Lower lobe of right lung (tissue), 2 donors: ENCODE measurements around the gene ZDHHC8. TPM values are rescaled to one million over a fixed set of nuclear protein-coding genes. Genes with fewer than 3 reads are reported as not detected.

Experiments used
- ATAC-seq, 2 donors: fragments of 200-7000 bp; cut with Tn5 transposase; one replicate each; pipeline ENCODE4 v1.9.1; 2020 to 2022; ENCODE audit warnings: mild to moderate bottlenecking in 2 of 2, moderate library complexity in 2 of 2
- DNase-seq: peaks from one replicate; pipeline ENCODE4 v3.0.0-alpha.2; 2020
- H3K27ac ChIP-seq: fragments of 200-600 bp; one replicate; pipeline ENCODE4 v1.8.0; 2022
- H3K27me3 ChIP-seq: fragments of 200-600 bp; one replicate; pipeline ENCODE4 v1.8.0; 2022; ENCODE audit warnings: low read depth
- H3K36me3 ChIP-seq: fragments of 200-600 bp; one replicate; pipeline ENCODE4 v1.8.0; 2022; ENCODE audit warnings: mild to moderate bottlenecking
- H3K4me1 ChIP-seq: fragments of 200-600 bp; one replicate; pipeline ENCODE4 v1.8.0; 2022
- H3K4me3 ChIP-seq: fragments of 200-600 bp; one replicate; pipeline ENCODE4 v1.8.0; 2022; ENCODE audit warnings: mild to moderate bottlenecking
- H3K9me3 ChIP-seq: fragments of 200-600 bp; one replicate; pipeline ENCODE4 v1.8.0; 2022
- intact Hi-C: fragments of 100-400 bp; cut with DNase I; formaldehyde crosslinking; loops from one replicate; pipeline ENCODE4 v1.11.0; 2022
- total RNA-seq: library from RNA; stranded (reverse); fragmentation: NEBNext Ultra II Directional; extraction: Animal tissue kit (Norgen Biotek cat#: 25700); gene quantifications from one replicate; pipeline ENCODE4 v1.2.1, GENCODE V29; 2021
- TF ChIP-seq, protein P1 (sequence below): fragments of 200-600 bp; IDR thresholded peaks from one replicate; pipeline ENCODE4 v1.8.0; 2022; ENCODE audit warnings: antibody characterized with exemption, mild to moderate bottlenecking
- donor health status: DM: no; HTN: yes; CAD: no; lungs with severe emphysema.

The ZDHHC8 gene
- total RNA-seq, 1 donor from 2014 or later, result 77.2 TPM

DNA sequence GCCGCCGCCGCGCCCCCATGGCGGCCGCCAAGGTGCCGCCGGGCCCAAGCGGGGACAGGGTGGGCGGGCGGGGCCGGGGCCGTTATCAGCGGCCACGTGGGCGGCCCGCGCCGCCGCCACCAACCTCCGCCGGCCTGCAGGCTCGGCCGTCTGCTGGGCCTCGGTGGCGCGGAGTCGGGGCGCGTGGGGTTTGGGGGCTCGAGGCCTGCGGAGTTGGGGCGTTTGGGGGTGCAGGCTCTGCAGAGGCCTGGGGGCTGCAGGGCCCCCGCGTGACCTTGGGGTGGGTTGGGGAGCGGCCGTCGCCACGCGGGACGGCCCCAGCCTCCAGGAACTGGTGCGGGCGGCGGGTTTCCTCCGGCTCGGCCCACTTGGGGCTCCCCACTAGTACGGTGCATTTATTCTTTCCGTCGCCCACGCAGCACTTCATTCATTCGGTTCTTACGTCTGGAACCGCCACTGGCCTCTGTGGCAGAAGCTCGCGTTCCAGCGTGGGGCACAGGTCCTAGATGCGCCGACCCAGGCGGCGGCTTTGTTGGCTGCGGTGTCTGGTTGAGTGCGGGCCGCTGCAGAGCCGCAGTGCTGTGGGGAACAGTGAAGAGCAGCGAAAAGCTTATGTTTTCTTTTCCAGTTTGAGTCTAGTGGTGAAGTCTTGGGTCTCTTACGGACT lies 13.8 kb upstream of the ZDHHC8 start:
- Histone ChIP-seq H3K36me3 (peaks cover 62% of the 10 kb centered on the region), H3K27me3 (no peaks in the 10 kb centered on the region), H3K4me3 (peak overlapping the region; percentile 79), H3K27ac (peak overlapping the region; percentile 87), H3K4me1 (peaks cover 39% of the 10 kb centered on the region), H3K9me3 (no peaks in the 10 kb centered on the region)
- peak; percentile 6 to 35 for ATAC-seq
- peak; percentile 61 for DNase-seq
- intact Hi-C loops, result no loop called here
- TF ChIP-seq, protein P1, sequence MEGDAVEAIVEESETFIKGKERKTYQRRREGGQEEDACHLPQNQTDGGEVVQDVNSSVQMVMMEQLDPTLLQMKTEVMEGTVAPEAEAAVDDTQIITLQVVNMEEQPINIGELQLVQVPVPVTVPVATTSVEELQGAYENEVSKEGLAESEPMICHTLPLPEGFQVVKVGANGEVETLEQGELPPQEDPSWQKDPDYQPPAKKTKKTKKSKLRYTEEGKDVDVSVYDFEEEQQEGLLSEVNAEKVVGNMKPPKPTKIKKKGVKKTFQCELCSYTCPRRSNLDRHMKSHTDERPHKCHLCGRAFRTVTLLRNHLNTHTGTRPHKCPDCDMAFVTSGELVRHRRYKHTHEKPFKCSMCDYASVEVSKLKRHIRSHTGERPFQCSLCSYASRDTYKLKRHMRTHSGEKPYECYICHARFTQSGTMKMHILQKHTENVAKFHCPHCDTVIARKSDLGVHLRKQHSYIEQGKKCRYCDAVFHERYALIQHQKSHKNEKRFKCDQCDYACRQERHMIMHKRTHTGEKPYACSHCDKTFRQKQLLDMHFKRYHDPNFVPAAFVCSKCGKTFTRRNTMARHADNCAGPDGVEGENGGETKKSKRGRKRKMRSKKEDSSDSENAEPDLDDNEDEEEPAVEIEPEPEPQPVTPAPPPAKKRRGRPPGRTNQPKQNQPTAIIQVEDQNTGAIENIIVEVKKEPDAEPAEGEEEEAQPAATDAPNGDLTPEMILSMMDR, result no peak

DNA sequence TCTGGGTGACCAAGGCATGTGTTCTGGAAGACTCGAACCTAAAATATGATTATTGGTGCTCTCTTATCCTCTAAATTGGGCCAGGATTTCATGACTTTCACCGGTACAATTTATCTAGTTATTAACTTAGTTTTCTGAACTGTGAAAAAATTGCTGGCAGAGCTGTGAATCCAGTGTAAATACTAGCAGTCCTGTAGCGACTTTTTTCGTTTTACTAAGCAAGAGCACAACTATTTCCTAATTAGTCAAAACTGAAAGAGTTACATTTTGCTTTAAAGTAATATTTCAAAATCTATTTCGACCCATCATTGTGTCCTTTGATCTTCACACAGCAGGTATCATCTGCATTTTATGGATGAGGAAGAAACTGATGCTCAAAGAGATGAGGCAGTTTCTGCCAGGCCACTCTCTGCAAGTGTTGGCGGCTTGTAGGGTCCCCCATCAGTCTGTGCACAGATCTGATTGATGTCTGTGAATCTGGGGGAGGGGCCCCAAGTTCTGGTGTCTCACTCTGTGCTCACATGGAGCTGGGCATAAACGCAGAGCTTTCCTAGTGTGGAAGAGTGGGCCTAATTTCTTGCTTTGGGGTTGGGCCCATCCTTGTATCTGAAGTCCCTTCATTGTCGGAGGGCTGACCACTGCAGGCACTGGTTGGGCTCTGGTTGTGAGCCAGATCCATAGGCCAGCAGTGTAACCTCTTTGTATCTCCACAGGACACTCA lies 13.1 kb upstream of the ZDHHC8 start:
- Histone ChIP-seq H3K27ac (no peak overlapping the region), H3K4me1 (peaks cover 39% of the 10 kb centered on the region), H3K27me3 (no peaks in the 10 kb centered on the region), H3K36me3 (peaks cover 55% of the 10 kb centered on the region), H3K9me3 (no peaks in the 10 kb centered on the region), H3K4me3 (peak overlapping the region; percentile 79)
- DNase-seq, result peak; percentile 21
- ATAC-seq, result no peak
- TF ChIP-seq, protein P1, result no peak
- intact Hi-C loops, result no loop called here

DNA sequence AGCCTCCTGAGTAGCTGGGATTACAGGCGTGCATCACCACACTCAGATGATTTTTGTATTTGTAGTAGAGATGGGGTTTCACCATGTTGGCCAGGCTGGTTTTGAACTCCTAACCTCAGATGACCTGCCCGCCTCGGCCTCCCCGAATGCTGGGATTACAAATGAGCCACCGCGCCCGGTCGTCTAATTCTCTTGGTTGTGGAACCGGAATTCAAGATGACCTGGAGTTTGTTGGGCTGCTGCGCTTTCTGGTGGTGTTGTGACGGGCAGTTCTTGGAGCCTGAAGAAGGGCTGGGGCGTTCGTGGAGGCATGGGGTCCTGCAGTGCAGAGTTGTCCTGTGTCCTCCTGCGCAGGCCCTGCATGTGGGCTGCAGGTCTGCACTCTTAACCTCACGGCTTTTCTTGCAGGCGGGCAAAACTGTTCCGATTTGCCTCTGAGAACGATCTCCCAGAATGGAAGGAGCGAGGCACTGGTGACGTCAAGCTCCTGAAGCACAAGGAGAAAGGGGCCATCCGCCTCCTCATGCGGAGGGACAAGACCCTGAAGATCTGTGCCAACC lies 9.7 kb upstream of the ZDHHC8 start:
- no peak overlapping the region for H3K4me3 ChIP-seq
- H3K36me3 ChIP-seq, result peaks cover 54% of the 10 kb centered on the region
- H3K27ac ChIP-seq, result no peak overlapping the region
- intact Hi-C loops, result no loop called here
- no peaks in the 10 kb centered on the region for H3K9me3 ChIP-seq
- TF ChIP-seq, protein P1, result no peak
- no peaks in the 10 kb centered on the region for H3K27me3 ChIP-seq
- ATAC-seq (no peak), DNase-seq (no peak)
- peaks cover 28% of the 10 kb centered on the region for H3K4me1 ChIP-seq

DNA sequence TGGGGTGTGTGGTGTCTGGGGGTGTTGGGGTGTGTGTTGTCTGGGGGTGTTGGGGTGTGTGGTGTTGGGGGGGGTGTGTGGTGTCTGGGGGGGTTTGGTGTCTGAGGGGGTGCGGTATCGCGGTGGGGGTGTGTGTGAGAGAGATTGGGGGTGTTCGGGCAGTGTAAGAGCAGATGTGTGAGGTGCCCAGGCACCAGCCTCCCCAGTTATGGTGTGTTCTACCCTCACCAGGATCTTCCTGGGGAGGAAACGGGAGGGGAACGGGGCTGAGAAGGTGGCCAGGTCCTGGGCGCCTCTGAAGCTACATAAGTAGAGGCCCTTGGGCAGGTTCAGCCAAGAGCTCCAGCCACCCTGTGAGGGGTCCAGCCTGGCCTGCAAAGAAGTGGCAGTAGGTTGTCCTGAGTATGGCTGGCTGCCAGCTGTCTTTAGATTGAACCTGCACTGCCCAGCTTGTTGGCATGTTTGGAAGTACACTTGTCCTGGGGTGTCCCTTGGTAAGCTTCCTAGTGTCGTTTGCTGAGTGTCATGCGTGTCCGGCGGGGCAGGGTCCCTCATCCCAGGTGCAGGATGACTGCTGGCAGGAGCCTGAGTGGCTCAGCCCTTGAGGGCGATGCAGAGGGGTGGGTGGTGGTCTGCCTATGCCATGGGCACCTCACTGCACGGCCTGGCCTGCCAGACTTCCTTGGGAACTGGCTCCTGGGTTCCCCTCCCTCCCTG lies 8.1 kb upstream of the ZDHHC8 start:
- intact Hi-C loops, result no loop called here
- Histone ChIP-seq H3K27me3 (no peaks in the 10 kb centered on the region), H3K4me1 (peaks cover 20% of the 10 kb centered on the region), H3K9me3 (no peaks in the 10 kb centered on the region), H3K4me3 (no peak overlapping the region), H3K27ac (no peak overlapping the region), H3K36me3 (peaks cover 62% of the 10 kb centered on the region)
- DNase-seq (no peak), ATAC-seq (no peak)
- TF ChIP-seq, protein P1, result no peak

DNA sequence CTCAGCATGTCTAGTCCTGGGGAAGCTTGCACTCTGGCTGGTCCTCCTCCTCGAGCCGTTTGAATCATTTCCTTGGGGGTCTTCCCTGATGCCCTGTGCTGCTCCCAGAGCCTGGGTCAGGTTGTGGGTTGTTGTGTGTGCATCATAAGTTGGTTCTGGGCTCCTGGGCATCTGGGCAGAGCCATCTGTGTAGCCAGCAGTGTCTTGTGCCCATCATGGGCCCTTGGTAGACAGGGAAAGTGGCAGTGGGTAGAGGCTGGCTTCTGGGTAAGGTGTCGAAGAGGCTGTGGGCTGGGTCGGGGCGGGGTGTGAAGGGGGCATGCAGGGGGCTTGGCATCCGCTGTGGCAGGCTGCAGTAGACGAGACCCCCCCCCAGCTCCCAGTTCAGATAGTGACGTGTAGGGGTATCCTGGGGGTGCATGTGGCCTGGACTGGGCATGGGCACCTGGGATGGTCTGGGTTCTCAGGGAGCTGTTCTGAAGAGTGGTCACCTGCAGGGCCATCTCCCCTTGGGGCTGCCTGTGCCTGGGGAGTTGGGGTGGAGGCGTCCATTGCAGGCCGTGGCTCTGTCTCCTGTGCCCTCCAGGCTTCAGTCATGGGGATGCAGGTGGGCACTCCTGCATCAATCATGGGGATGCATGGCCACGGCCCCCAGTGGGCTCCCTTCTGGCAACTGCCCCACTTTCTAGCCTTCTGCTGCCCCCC lies 7.4 kb upstream of the ZDHHC8 start:
- Histone ChIP-seq H3K9me3 (no peaks in the 10 kb centered on the region), H3K4me1 (peaks cover 14% of the 10 kb centered on the region), H3K4me3 (no peak overlapping the region), H3K27me3 (no peaks in the 10 kb centered on the region), H3K36me3 (peaks cover 57% of the 10 kb centered on the region), H3K27ac (no peak overlapping the region)
- DNase-seq (no peak), ATAC-seq (no peak)
- TF ChIP-seq, protein P1, result no peak
- intact Hi-C loops, result no loop called here
